ENCODE data around the gene PCSK5.

DNA sequence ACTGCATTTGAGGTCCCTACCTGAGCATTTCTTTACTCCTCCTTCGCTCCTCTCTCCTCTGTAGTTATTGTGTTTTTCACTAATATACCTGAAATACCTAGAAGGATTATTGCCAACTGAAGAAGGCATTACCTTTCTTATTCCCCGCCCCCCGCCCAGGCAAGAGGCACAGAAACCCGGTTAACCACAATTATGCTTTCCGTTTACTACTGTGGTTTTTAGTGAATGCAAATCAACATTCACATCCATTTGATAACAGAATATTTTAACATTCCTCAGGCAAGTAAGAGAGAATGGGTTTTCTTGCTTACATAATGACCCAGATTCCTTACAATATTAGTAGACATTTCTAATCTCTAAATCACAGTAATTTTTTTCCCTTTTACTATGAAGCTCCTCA lies 136.9 kb downstream of the PCSK5 start:
- TF ChIP-seq, protein P1, sequence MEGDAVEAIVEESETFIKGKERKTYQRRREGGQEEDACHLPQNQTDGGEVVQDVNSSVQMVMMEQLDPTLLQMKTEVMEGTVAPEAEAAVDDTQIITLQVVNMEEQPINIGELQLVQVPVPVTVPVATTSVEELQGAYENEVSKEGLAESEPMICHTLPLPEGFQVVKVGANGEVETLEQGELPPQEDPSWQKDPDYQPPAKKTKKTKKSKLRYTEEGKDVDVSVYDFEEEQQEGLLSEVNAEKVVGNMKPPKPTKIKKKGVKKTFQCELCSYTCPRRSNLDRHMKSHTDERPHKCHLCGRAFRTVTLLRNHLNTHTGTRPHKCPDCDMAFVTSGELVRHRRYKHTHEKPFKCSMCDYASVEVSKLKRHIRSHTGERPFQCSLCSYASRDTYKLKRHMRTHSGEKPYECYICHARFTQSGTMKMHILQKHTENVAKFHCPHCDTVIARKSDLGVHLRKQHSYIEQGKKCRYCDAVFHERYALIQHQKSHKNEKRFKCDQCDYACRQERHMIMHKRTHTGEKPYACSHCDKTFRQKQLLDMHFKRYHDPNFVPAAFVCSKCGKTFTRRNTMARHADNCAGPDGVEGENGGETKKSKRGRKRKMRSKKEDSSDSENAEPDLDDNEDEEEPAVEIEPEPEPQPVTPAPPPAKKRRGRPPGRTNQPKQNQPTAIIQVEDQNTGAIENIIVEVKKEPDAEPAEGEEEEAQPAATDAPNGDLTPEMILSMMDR (IDR thresholded peaks at IDR 0.05; ENCODE audit: control extremely low read depth in 1 of 3, insufficient read depth in 1 of 3, low read depth in 1 of 3, low read length in 3 of 3) = no peak
- TF ChIP-seq SIX5 (IDR thresholded peaks at IDR 0.05; ENCODE audit: low read depth, low read length) = no peak
- TF ChIP-seq RFX5 (IDR thresholded peaks at IDR 0.05; ENCODE audit: borderline replicate concordance, low read depth, low read length) = no peak
- TF ChIP-seq POLR2A (IDR thresholded peaks at IDR 0.05; ENCODE audit: control extremely low read depth in 1 of 2, low read depth in 2 of 2, low read length in 2 of 2) = no peak
- TF ChIP-seq, protein P2, sequence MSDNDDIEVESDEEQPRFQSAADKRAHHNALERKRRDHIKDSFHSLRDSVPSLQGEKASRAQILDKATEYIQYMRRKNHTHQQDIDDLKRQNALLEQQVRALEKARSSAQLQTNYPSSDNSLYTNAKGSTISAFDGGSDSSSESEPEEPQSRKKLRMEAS (IDR thresholded peaks at IDR 0.05) = no peak
- TF ChIP-seq, protein P3, sequence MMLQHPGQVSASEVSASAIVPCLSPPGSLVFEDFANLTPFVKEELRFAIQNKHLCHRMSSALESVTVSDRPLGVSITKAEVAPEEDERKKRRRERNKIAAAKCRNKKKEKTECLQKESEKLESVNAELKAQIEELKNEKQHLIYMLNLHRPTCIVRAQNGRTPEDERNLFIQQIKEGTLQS (IDR thresholded peaks at IDR 0.05; ENCODE audit: insufficient read depth, low read depth, low read length) = no peak
- no peak for TF ChIP-seq SIN3A (conservative IDR thresholded peaks at IDR 0.05 in 1 of 2, IDR thresholded peaks at IDR 0.05 in 1 of 2; ENCODE audit: low read depth in 1 of 2, low read length in 2 of 2)
- TF ChIP-seq, protein P4, sequence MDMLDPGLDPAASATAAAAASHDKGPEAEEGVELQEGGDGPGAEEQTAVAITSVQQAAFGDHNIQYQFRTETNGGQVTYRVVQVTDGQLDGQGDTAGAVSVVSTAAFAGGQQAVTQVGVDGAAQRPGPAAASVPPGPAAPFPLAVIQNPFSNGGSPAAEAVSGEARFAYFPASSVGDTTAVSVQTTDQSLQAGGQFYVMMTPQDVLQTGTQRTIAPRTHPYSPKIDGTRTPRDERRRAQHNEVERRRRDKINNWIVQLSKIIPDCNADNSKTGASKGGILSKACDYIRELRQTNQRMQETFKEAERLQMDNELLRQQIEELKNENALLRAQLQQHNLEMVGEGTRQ (IDR thresholded peaks at IDR 0.05; ENCODE audit: low read length) = no peak
- TF ChIP-seq GTF2F1 (IDR thresholded peaks at IDR 0.05; ENCODE audit: borderline replicate concordance, low read depth, low read length) = no peak
- no peak for TF ChIP-seq CBX5 (IDR thresholded peaks at IDR 0.05; ENCODE audit: low read depth, low read length)
- no peak for TF ChIP-seq RXRA (IDR thresholded peaks at IDR 0.05; ENCODE audit: insufficient read depth, low read depth, low read length)
